Endothelial cell of umbilical vein (primary cell): Measurements from ENCODE around the gene CCDC167. TPM values are rescaled to one million over a fixed set of nuclear protein-coding genes. Genes with fewer than 3 reads are reported as not detected.

ENCODE experiments used
- BruUV-seq: library from RNA; stranded (reverse); fragments of 400-500 nt; replicated peaks from 2 replicates; lab custom pipeline; 2021; lab: Mats Ljungman, UMichigan
- CTCF ChIA-PET: fragments of 300-600, 350-600 bp; sonication (Branson Sonifier 250); formaldehyde crosslinking; loops from one replicate; lab custom pipeline; 2021; ENCODE audit warnings: antibody characterized with exemption, inconsistent platforms; lab: Charles Lee
- POLR2A ChIA-PET: fragments of 300-600, 350-600 bp; sonication (Branson Sonifier 250); formaldehyde crosslinking; loops from one replicate; lab custom pipeline; 2021; ENCODE audit warnings: antibody characterized with exemption, inconsistent platforms; lab: Charles Lee
- DNase-seq: peaks from one replicate; pipeline ENCODE4 v3.0.0-alpha.2; 2011; ENCODE audit warnings: low read depth, low spot score
- FAIRE-seq: peaks from 2 replicates; lab custom pipeline; 2011; peaks lifted over from hg19 to GRCh38; lab: Jason Lieb, UNC
- H2AFZ ChIP-seq: 2 replicates; pipeline ENCODE4 v1.6.0; 2012; ENCODE audit warnings: low read depth, low read length, control low read depth, inconsistent platforms
- H3K27ac ChIP-seq: 2 replicates; pipeline ENCODE4 v1.5.1; 2011; ENCODE audit warnings: low read depth, mild to moderate bottlenecking, control low read depth, low read length, moderate library complexity; ENCODE audit not compliant: insufficient read depth
- H3K27me3 ChIP-seq, 2 experiments: 2 replicates each; pipeline versions ENCODE4 v1.6.0 to v1.6.1; 2011; ENCODE audit warnings: low read length in 2 of 2, mixed read lengths in 1 of 2; ENCODE audit not compliant: control insufficient read depth in 2 of 2, insufficient read depth in 2 of 2
- H3K36me3 ChIP-seq, 2 experiments: 2 replicates in 1 of 2; 3 replicates in 1 of 2; pipeline ENCODE4 v1.5.1; 2011; ENCODE audit warnings: low read length in 2 of 2, mild to moderate bottlenecking in 1 of 2, moderate library complexity in 1 of 2; ENCODE audit not compliant: control insufficient read depth in 2 of 2, insufficient read depth in 2 of 2; ENCODE audit errors: extremely low read depth in 1 of 2
- H3K4me1 ChIP-seq: 3 replicates; pipeline ENCODE4 v1.5.1; 2011; ENCODE audit warnings: mild to moderate bottlenecking, low read length; ENCODE audit not compliant: control insufficient read depth, insufficient read depth; ENCODE audit errors: extremely low read depth
- H3K4me2 ChIP-seq: 2 replicates; pipeline ENCODE4 v1.6.1; 2011; ENCODE audit warnings: low read length, control low read depth, mixed read lengths; ENCODE audit not compliant: insufficient read depth
- H3K4me3 ChIP-seq, 3 experiments: fragments of 200-600 bp in 1 of 3; sonication (generic), shearing (Covaris generic) in 1 of 3; replicated peaks in 1 of 3; 2 replicates each; pipeline ENCODE4 v1.5.1; 2011 to 2016; ENCODE audit warnings: control low read depth in 3 of 3, low read length in 3 of 3, mild to moderate bottlenecking in 2 of 3, inconsistent platforms in 1 of 3, low read depth in 1 of 3, moderate library complexity in 1 of 3; ENCODE audit not compliant: insufficient read depth in 1 of 3
- H3K79me2 ChIP-seq: 2 replicates; pipeline ENCODE4 v1.6.0; 2012; ENCODE audit warnings: low read length, inconsistent platforms; ENCODE audit not compliant: control insufficient read depth, insufficient read depth
- H3K9ac ChIP-seq: replicated peaks from 2 replicates; pipeline ENCODE3; 2011; ENCODE audit warnings: low read length, control low read depth; ENCODE audit not compliant: insufficient read depth; ENCODE audit errors: extremely low read depth
- H3K9me1 ChIP-seq: replicated peaks from 3 replicates; pipeline ENCODE4 v1.6.0; 2011; ENCODE audit warnings: mild to moderate bottlenecking, low read length; ENCODE audit not compliant: control insufficient read depth, insufficient read depth; ENCODE audit errors: extremely low read depth
- H3K9me3 ChIP-seq: replicated peaks from 2 replicates; pipeline ENCODE4 v1.5.1; 2012; ENCODE audit warnings: low read length, inconsistent platforms; ENCODE audit not compliant: control insufficient read depth, insufficient read depth
- H4K20me1 ChIP-seq: replicated peaks from 2 replicates; pipeline ENCODE3; 2011; ENCODE audit warnings: mild to moderate bottlenecking, low read length; ENCODE audit not compliant: control insufficient read depth, insufficient read depth; ENCODE audit errors: extremely low read depth
- EZH2 ChIP-seq: IDR thresholded peaks from 2 replicates; pipeline ENCODE4 v1.6.1; 2012; ENCODE audit warnings: borderline replicate concordance, low read depth, mild to moderate bottlenecking, moderate library complexity, low read length, inconsistent platforms; ENCODE audit not compliant: severe bottlenecking
- FOS ChIP-seq: IDR thresholded peaks from 2 replicates; pipeline ENCODE4 v1.6.1; 2011; ENCODE audit warnings: mild to moderate bottlenecking, low read length, moderate library complexity, borderline replicate concordance; ENCODE audit not compliant: insufficient read depth
- GATA2 ChIP-seq: IDR thresholded peaks from 2 replicates; pipeline ENCODE4 v1.7.0; 2011; ENCODE audit warnings: low read depth, mild to moderate bottlenecking, moderate library complexity, mixed read lengths, low read length; ENCODE audit not compliant: insufficient read length, insufficient read depth
- JUN ChIP-seq: IDR thresholded peaks from 2 replicates; pipeline ENCODE4 v1.6.1; 2011; ENCODE audit warnings: borderline replicate concordance, low read depth; ENCODE audit not compliant: insufficient read length, insufficient read depth
- MAX ChIP-seq: IDR thresholded peaks from 2 replicates; pipeline ENCODE4 v1.6.1; 2011; ENCODE audit not compliant: insufficient read depth, insufficient read length
- MYC ChIP-seq: IDR thresholded peaks from one replicate; pipeline ENCODE4 v1.6.1; 2011; ENCODE audit warnings: mild to moderate bottlenecking, low read depth, low read length
- POLR2A ChIP-seq: IDR thresholded peaks from 2 replicates; pipeline ENCODE4 v1.6.1; 2012; ENCODE audit warnings: low read depth, mild to moderate bottlenecking, control low read depth, low read length
- POLR2AphosphoS5 ChIP-seq: IDR thresholded peaks from 2 replicates; pipeline ENCODE4 v1.6.1; 2012; ENCODE audit warnings: low read depth, mild to moderate bottlenecking, control low read depth, low read length, moderate library complexity; ENCODE audit not compliant: insufficient read depth
- dilution Hi-C: fragments of 300-500 bp; cut with MboI; formaldehyde crosslinking; loops from one replicate; pipeline ENCODE4 v1.15.0; 2019; ENCODE audit warnings: low sequenced_read_pairs; ENCODE audit not compliant: extremely low pct_ligation_motif_present
- intact Hi-C: fragments of 100-400 bp; cut with micrococcal nuclease; formaldehyde crosslinking; loops from one replicate; pipeline ENCODE4 v1.10.0; 2022
- polyA plus RNA-seq, 4 experiments: library from polyadenylated mRNA; depleted of rRNA in 3 of 4; stranded (reverse) in 3 of 4; unstranded in 1 of 4; fragments of >200 nt; gene quantifications; 2 replicates each; pipeline versions ENCODE4 v1.2.1 to v1.2.3, GENCODE V29; 2011 to 2012; ENCODE audit warnings: missing spikeins in 1 of 4
- total RNA-seq: library from RNA; stranded (reverse); gene quantifications from 2 replicates; pipeline ENCODE4 v1.2.3, GENCODE V29; 2021
- TF ChIP-seq, protein P1 (sequence below), 2 donors: IDR thresholded peaks; 1 replicate in 1 of 2; 2 replicates in 1 of 2; pipeline ENCODE4 v1.5.1; 2011; ENCODE audit warnings: low read length in 2 of 2, mild to moderate bottlenecking in 2 of 2, moderate library complexity in 2 of 2, control low read depth in 1 of 2, inconsistent platforms in 1 of 2, low read depth in 1 of 2; ENCODE audit not compliant: insufficient read depth in 1 of 2; ENCODE audit errors: extremely low read depth in 1 of 2

CCDC167 gene
- total and polyA plus RNA-seq, 2 donors (not counting 3 experiments of a cell fraction or from before 2014, with no cell fraction given): 46.6 to 105 TPM

DNA sequence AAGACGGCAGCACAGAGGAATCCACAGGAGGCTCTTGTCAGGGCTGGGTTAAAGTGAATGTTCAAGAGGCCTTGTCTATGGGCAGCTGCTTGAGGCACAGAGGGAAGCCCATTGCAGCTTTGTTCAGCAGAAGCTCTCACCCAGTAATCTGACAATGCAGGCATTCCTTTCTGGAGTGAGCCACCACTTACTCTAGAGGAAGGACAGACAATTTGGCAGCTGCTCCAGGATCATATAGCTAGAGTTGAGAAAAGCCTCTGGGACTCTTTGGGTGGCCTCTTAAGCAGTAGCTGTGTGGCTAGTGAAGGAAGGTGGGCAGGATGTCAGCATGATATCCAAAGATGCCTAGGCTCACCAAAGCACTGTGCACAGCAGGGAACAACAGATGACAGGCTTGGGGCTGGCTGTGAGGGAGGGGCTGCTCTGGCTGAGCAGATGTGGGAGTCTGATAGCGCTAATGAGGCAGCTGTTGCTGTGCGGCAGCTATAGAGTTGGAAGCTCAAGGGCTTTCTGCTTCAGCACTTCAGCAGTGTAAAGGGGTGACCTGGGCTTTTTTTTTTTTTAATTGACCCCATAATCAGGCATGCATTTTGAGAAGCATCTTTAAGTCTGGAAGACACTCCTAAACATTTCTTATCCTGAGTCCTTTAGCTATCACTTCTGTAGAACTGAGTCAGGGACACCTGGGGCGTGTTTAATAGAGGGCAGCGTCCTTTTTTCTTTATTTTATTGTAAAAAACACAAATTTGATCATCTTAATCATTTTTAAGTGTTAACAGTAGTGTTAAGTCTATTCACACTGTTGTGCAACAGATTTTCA lies 39.5 kb downstream of the CCDC167 start:
- POLR2A ChIA-PET: no interaction called here
- peaks cover 4% of the 10 kb centered on the region for H3K4me1 ChIP-seq
- BruUV-seq: no TSS peak

More for the DNA sequence above, 39.5 kb downstream of the CCDC167 start:
- Histone ChIP-seq H3K9ac (no peak overlapping the region), H3K4me3 (no peak overlapping the region), H3K79me2 (no peaks in the 10 kb centered on the region), H4K20me1 (no peaks in the 10 kb centered on the region), H2AFZ (no peak overlapping the region), H3K27ac (no peak overlapping the region), H3K27me3 (no peaks in the 10 kb centered on the region), H3K4me2 (no peak overlapping the region), H3K36me3 (peaks cover 7 to 32% of the 10 kb centered on the region in 2 experiments), H3K9me3 (no peaks in the 10 kb centered on the region), H3K9me1 (no peaks in the 10 kb centered on the region)
- CTCF ChIA-PET: interaction anchor here (1.1 kb wide), 1 partner anchor 94 kb away, joined by 3 read pairs; no protein-coding TSS in a partner anchor
- TF ChIP-seq POLR2AphosphoS5: no peak
- no peak for TF ChIP-seq FOS
- TF ChIP-seq GATA2: no peak
- TF ChIP-seq MYC: no peak
- no peak for TF ChIP-seq MAX
- TF ChIP-seq EZH2: no peak
- TF ChIP-seq JUN: no peak
- TF ChIP-seq, protein P1, sequence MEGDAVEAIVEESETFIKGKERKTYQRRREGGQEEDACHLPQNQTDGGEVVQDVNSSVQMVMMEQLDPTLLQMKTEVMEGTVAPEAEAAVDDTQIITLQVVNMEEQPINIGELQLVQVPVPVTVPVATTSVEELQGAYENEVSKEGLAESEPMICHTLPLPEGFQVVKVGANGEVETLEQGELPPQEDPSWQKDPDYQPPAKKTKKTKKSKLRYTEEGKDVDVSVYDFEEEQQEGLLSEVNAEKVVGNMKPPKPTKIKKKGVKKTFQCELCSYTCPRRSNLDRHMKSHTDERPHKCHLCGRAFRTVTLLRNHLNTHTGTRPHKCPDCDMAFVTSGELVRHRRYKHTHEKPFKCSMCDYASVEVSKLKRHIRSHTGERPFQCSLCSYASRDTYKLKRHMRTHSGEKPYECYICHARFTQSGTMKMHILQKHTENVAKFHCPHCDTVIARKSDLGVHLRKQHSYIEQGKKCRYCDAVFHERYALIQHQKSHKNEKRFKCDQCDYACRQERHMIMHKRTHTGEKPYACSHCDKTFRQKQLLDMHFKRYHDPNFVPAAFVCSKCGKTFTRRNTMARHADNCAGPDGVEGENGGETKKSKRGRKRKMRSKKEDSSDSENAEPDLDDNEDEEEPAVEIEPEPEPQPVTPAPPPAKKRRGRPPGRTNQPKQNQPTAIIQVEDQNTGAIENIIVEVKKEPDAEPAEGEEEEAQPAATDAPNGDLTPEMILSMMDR (IDR thresholded peaks at IDR 0.05; ENCODE audit: extremely low read depth in 1 of 2, insufficient read depth in 1 of 2, low read depth in 1 of 2, low read length in 2 of 2): no peak
- no peak for TF ChIP-seq POLR2A
- DNase-seq: no peak
- intact Hi-C loops: no loop called here
- no peak for FAIRE-seq
- dilution Hi-C loops: no loop called here
